Loucy (cell line): ENCODE data around the gene UBAC2.

ENCODE experiments used
- CTCF ChIP-seq: fragments of 200-600 bp; sonication (generic); conservative IDR thresholded peaks from 2 replicates; pipeline ENCODE4 v1.5.1; 2014; ENCODE audit warnings: mild to moderate bottlenecking, antibody characterized with exemption, low read length
- EZH2phosphoT487 ChIP-seq: fragments of 200-600 bp; IDR thresholded peaks from 2 replicates; pipeline ENCODE4 v1.6.1; 2018; ENCODE audit warnings: antibody characterized with exemption, mild to moderate bottlenecking, moderate library complexity, borderline replicate concordance

- TF ChIP-seq CTCF (no peak), EZH2phosphoT487 (no peak)
Measured at GRCh38 chr13:99376132-99376531, 175.5 kb downstream of the UBAC2 start.
